ENCODE data around the gene STAB2.

Gene STAB2

DNA sequence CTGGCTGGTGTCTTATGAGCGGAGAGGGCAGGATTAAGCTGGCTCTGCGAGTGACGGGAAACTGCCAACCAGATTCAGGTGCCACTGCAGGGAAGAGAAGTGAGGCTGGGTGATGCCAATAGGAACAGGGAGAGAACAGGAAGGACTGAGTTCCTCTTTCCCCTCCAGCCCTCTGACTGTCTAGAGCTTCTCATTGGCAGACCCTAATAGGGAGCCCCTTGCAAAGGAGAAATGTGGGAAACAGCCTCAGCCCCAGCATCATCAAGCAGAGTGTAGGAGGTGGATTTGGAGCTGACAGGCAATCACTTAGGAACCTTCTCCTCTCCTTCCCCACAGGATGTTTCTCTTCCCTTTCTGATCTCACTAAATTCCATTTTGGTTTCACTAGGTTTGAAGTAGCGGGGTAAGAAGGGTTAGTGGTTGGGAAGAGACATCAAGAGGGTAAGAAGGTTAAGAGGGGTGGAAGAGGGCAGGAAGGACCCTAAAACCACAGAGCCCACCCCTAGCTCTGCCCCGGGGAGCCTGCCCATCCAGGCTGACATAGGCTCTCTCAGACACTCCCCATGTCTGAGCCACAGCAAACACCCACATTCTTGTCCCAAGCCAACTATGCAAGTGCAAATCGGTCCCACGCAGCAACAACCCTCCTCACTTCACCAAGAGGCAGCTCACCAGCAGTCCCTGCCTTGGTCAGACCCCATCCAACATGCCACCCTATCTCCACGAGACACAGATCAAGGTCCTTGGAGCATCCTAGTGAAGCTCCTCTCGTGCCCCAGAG lies 111.1 kb downstream of the STAB2 start:
- no peak for DNase-seq

DNA sequence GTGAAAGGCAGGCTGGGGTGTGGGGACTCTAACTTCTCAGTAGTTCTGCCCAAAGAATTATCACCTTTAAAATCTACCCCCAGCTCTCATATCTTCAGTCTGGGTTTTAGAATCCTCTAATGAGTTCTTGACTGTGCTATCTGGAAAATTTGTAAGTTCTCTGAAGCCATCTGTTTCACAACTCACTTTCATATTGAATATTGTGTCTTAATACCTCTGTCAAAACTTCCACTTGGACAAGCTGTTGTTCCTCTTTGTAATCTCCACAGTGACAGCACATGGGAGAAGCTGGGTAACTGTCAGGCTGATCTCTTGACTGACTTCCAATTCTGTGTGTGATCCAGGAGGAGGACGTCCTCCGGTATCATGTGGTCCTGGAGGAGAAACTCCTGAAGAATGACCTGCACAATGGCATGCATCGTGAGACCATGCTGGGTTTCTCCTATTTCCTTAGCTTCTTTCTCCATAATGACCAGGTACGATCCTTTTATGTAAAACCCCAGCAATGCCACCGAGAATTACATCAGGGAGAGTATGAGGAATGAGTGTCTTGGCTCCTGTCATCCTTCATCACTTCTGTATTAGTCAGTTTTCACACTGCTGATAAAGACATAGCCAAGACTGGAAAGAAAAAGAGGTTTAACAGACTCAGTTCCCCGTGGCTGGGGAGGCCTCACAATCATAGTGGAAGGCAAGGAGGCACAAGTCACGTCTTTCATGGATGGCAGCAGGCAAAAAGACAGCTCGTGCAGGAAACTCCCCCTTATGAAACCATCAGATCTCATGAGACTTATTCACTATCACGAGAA lies 111.9 kb downstream of the STAB2 start:
- no peak for DNase-seq

DNA sequence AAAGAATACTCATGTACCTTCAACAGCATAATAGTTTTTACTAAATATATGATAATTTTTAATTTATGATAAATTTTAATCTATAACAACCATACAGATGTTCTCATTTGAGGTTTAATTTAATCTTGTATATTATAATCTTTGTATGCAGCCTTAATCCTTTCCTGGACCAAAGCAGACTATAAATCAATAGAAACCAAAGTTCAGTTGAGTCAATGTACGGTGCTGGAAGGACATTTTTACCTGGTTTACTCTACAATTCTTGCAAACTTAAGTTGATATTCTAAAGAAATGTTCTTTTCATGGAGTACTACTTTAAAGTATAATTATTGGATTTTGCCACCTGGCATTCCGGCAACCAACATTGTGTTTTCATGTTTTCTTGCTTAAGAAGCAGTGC lies 118.0 kb downstream of the STAB2 start:
- no peak for DNase-seq

DNA sequence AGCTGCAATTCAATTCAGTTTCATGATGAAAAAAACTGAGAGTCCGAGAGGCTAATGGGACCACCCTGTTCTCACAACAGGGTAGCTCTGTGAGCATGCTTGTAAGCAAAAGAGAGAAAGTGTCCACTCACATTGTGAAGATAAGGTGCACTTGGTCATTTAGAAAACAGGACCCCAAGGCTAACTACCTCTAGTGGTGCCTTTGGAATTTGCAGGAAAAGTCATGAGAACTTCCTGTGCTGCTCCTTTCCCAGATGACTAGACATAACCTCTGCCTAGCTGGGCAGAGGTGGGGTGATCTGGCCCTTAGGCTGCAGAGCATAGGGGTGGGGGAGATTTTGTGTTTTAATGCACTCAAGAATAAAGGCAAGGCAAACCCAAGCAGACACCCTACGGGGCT lies 118.9 kb downstream of the STAB2 start:
- no peak for DNase-seq

- DNase-seq = no peak
Measured at GRCh38 chr12:103707446-103707845, 120.4 kb downstream of the STAB2 start.

- no peak for DNase-seq
Measured at GRCh38 chr12:103710544-103710943, 123.5 kb downstream of the STAB2 start.

DNA sequence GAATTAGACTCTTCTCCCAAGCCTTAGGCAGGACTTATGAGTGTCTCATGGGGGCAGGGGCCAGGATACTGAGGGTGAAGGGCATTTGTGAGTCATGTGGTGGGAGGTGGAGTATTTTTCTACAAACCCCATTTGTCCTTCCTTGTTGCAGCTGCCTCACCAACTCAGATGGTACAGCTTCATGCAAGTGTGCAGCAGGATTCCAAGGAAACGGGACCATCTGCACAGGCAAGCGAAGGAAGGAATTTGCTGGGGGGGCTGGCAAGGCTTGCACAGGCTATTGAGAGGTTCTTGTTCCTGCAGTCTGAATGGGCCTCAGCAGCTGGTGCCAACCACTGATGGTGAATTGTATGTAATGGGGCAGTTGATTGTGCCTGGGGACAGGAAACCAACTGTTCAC lies 125.1 kb downstream of the STAB2 start:
- no peak for DNase-seq

GRCh38 chr12:103715494-103715893 lies 128.4 kb downstream of the STAB2 start:
- no peak for DNase-seq

GRCh38 chr12:103716517-103717196 lies 129.6 kb downstream of the STAB2 start:
- DNase-seq = no peak

DNA sequence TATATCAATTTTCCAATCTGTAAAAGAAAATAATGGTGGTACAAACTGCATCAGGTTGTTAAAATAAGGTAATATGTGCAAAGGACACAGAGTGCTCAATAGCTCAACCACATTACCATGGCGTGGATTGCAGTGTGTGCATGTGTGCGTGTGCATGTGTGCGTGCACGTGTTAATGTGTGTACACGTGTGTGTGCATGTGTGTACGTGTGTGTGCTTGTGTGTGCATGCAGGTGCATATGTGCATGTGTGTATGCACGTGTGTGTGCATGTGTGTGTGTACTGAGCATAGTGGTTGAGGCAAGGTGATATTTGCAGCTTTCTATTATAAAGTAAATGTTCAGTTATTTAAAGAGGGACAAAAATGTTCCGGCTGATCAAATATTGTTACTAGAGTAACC lies 138.3 kb downstream of the STAB2 start:
- no peak for DNase-seq

DNA sequence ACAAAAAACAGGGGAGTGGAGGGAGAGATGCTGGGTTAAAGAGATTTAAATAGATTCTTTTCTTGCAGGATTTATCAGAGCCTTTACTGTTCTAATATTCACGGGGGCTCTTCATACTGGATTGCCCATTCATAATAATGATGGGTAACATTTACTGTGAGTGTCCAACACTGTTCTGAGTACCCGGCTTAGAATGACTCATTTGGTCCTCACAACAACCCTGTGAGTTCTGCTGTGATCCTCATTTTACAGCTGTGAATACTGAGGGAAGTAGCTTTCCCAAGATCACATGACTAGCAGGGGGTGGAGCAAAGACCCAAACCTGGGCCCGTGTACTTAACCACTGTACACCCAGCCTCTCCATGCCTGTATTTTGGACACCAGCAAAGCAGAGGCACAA lies 140.6 kb downstream of the STAB2 start:
- DNase-seq = no peak

- no peak for DNase-seq
Measured at GRCh38 chr12:103728323-103728722, 141.2 kb downstream of the STAB2 start.

DNA sequence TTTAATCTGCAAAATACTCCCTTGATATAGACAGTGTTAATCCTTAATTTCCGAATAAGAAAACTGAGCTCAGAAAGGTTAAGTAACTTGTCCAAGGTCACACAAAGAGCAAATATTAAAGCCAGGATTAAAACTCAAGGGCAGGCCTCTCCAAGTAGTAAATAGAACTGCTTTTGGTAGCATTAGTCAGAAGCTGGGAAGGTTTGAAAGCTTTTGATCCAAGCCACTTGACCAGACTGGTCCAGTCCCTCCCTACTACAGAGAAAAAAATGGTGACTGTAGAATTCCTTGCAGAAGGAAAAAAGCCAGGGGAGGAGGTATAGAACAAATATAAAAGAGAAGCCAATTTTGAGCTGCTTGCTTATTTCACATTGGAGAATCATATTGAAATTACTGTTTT lies 142.4 kb downstream of the STAB2 start:
- no peak for DNase-seq

DNA sequence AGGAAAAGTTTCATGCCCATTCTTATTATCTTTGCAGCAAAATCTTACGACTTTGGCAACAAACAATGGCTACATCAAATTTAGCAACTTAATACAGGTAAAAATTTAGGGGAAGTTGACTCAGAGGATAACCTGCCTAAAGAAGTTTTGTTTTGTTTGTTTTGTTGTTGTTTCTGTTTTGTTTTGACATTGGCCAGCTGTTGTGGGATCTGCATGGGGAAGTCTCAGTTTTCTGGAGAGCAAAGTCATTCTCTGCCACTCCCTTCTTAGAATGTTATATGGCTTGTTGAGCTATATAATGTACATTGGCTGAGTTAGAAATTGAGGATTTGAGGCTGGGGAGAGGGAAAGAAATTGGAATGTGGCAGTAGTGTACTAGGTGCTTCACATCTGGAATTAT lies 144.5 kb downstream of the STAB2 start:
- no peak for DNase-seq

DNA sequence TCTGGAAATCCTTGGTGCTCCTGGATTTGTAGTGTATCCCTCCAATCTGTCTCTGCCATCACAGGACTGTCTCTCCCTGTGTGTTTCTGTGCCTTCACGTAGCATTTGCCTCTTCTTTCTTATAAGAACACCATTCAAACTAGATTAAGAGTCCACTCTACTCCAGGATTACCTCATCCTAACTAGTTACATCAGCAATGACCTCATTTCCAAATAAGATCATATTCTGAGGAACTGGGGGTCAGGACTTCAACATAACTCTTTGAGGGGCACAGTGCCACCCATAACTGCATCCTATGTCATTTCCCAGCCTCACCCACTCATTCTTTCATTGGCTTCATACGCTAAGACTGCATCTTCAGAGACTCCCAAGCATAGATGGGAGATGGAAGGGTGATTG lies 147.8 kb downstream of the STAB2 start:
- DNase-seq = no peak

DNA sequence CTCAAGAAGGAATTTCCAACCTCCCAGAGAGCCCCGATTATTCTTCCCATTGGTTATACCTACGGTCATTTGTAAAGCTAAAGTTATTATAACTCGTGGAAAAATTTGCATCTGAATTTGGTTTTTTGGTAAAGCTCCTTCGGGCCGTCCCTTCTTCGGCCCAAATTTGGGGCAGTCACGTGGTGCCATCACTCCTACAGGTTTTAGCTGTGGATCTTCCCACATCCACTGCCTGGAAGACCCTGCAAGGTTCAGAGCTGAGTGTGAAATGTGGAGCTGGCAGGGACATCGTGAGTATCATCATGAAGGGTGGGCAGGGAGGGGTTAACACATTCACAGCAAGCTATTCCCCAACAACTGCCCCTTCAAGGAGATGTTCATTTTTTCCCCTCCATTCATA lies 148.2 kb downstream of the STAB2 start:
- DNase-seq = no peak

DNA sequence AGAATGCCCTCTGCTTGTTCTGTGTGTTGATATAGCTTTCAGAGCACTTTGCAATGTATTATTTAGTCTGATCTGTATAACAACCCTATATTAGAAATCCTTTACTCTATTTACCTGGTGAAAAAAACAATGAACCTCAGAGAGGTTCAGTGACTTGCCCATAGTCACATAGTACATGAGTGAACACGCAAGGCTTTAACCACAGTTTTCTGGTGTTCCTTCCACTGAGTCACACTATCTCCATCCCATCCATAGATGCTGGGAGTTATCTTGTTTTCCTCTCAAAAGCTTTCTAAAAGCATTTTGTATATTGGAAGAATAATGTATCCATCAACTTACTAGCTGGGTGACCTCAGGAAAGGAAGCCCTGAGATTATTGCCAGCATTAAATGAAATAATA lies 149.5 kb downstream of the STAB2 start:
- DNase-seq = no peak

DNA sequence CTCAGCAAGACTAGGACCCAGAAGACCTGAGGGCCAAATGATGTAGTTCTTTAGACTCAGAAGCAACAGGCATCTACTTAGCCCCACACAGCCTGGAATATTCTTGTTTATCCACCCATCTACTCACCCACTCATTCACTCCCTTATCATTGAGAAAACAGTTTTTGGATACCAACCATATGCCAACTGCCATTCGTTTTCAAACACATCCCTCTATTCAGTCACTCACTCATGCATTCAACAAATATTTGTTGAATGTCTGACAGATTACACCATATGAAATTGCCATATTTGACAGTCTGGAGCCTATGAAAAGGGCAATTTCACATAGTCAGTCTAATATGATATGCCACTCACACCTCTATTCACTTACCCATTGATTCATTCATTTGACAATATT lies 150.8 kb downstream of the STAB2 start:
- DNase-seq = no peak

DNA sequence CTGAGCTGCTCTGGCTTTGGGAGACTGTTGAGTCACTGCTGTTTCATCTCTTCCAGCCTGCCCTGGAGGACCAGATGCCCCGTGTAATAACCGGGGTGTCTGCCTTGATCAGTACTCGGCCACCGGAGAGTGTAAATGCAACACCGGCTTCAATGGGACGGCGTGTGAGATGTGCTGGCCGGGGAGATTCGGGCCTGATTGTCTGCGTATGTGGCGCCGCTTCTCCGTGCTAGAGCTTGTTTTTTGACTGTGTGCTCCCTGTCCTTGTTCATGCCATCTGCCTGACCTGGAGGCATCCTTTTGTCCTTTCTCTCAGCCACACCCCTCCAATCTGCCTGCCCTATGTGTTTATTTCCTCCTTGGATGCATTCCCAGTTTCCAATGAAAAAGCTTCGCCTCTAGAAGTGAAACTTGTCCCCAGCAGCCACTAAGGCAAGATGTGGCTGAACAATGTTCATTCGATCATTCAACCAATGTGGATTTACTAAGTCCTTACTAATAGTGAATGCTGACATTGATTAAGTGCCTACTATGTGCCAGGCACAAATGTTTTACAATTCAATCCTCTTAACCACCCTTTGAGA lies 155.4 kb downstream of the STAB2 start:
- DNase-seq = no peak

GRCh38 chr12:103743788-103744187 lies 156.7 kb downstream of the STAB2 start:
- no peak for DNase-seq

GRCh38 chr12:103745962-103746361 lies 158.9 kb downstream of the STAB2 start:
- no peak for DNase-seq

DNA sequence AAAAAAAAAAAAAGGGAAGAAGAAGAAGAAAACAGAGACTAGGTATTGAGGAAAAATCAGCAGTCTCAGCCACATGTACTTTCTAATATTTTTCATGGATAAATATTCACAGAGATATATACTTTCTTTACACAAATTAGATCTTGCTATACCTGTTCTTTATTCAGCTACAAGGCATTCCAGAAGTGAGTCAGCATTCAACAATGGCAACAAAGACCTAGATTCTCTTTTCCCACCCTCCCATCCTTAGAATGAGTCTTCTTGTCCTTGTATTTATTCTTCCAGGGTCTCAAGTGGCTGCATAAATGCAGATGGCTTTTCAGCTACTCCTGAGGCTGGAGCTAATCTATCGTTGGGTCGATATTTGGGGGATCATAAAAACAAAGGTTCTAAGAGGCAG lies 160.9 kb downstream of the STAB2 start:
- no peak for DNase-seq

DNA sequence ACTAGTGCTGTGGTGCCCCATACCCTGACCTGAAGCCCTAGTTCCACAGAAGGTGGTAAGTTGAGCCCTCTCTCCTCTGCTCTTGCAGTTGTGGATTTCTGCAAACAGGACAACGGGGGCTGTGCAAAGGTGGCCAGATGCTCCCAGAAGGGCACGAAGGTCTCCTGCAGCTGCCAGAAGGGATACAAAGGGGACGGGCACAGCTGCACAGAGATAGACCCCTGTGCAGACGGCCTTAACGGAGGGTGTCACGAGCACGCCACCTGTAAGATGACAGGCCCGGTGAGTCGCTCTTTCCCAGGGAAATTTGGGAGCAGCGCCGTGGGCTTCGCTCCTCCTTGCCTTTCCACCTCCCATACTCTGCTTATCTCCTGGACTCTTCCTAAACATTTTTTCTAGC lies 161.8 kb downstream of the STAB2 start:
- DNase-seq = no peak

DNA sequence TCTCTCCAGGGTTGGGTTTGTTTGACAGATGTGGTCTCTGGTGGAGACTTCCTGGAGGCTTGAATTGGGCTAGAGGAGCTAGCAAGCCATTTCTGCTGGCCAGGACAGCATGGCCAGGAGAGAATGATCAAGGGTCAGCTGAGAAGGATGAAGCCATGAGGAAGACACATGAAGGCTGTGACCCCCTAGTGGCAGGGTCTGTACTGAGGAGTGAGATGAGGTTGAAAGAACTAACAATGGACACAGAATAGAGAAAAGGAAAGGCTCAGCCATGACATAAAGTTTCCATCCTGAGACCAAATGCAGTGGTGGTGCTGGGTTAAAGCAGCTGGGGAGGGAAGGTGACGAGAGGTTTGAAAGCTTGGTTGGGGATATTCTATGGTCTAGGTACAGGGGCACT lies 164.1 kb downstream of the STAB2 start:
- DNase-seq = no peak

Data from CD4-positive, alpha-beta T cell treated with Interleukin-15 for 1 hour (primary cell).